DMS53 treated with DMSO at 0.1 percent for 48 hours (cell line): ENCODE results near the gene SORCS2.
A peak's percentile ranks its signal among the peaks of the same experiment; 100 is the strongest.

ENCODE experiments used
- DNase-seq: peaks from one replicate; lab custom pipeline; 2025; ENCODE audit not compliant: unreplicated experiment; lab: John Stamatoyannopoulos, UW

SORCS2 gene

DNA sequence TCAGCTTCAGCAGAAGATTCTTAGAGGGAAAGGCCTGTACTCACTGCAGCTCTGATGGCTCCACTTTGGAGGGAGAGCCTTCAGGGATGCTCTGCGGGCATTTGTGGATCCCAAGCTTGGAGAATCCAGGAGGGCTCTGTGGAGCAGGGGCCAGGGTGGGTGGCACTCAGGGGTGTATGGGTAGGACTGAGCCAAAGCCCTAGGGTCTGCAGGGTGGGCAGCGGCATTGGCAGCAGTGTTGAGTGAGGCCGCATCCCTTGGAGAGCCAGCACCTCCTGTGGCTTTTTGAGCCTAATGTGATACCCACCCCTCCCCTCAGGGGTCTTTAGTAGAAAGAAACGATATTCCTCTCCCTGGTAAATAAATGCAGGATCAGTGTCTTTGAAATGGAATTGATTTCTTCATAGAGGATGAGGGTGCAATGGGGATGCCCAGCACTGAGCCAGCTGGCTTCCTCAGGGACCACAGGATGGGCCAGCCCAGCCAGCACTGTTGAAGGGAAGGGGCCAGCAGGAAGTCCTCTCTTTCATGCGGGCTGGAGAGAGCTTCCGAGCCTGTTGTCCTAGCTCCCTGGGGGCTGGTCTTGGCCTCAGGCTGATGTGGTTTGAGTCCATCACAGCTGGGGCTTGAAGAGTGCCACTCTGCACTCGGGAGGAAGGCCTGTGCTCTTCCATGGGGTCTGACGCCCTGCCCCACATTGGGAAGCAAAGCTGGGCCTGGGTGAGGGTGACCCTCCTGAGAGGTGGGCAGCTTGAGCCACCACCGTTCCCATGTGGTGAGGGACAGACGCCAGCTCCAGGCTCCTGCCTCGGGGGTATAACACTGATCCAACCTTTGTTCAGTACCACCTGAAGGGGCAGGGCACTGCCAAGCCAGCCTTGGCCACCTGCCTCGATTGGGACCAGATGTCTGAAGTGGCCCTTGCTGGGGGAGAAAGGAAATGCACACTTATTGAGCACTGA is 192.9 kb downstream of the SORCS2 start:
- DNase-seq: no peak

GRCh38 chr4:7387925-7388324 is 195.6 kb downstream of the SORCS2 start:
- DNase-seq: no peak

GRCh38 chr4:7388627-7389026 is 196.3 kb downstream of the SORCS2 start:
- no peak for DNase-seq

DNA sequence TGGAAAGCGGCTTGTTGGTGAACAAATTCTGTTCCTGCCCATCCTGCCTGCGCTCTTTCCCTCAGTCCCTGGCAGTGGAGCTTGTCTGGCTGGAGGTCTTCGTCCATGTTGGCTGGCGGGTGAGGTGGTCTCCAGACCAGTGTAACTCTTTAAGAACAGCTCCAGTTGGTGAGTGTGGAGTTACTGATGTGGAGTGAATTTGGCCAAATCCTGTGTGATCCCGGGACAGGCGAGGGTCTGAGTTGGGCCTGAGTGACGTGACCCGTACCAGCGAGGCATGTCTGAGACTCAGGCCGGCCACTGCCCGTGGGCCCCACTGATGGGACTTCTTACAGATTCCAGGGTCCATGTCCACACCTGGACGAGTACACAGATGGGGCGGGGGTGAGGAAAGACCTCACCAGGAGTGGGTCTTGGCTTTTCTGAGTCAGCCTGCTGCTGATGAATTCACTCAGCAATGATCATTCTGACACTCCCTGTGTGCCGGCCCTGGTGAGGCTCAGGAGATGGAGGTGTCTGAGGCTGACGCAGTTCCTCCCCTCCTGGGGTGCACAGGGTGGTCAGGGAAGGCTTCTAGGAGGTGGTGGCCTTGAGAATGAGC is 196.9 kb downstream of the SORCS2 start:
- DNase-seq: no peak

- no peak for DNase-seq
Measured at GRCh38 chr4:7389719-7390118, 197.4 kb downstream of the SORCS2 start.

- no peak for DNase-seq
Measured at GRCh38 chr4:7390336-7390735, 198.0 kb downstream of the SORCS2 start.

DNA sequence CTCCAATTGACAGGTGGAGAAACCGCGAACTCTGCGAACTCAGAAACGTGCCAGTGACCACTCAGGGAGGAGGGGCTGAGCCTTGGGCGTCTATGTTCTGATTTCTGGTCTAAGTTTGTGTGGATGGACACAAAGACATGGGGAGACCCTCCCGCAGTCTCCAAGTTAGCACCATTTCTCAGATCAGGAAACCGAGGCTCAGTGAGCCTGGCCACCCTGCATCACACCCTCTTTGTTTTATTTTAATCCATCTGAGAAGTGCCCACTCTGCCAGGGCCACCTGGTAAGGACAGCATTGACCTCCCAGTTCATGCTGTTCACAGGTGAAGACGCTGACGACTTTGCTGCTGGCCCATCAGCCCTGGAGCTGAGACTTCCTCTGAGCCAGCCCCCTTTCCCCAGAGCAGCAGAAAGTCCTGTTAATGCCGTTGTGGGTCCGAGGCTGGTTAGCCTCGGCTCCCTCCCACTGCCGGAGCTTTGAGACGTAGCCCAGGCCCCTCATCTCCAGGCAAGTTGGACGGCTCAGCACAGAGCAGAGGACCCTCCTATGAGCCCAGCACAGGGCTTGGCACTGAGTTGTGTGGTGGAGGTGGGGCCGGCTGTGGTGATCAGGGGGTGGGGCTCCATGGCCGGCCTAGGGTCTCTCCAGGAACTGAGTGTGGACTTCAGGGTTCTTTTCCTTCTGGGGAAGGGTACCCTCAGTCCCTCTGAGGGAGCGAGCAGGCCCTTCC is 198.7 kb downstream of the SORCS2 start:
- no peak for DNase-seq

- DNase-seq: no peak
Measured at GRCh38 chr4:7391637-7392437, 199.5 kb downstream of the SORCS2 start.

GRCh38 chr4:7392438-7393421 is 200.4 kb downstream of the SORCS2 start:
- no peak for DNase-seq

- no peak for DNase-seq
Measured at GRCh38 chr4:7393601-7394575, 201.6 kb downstream of the SORCS2 start.

DNA sequence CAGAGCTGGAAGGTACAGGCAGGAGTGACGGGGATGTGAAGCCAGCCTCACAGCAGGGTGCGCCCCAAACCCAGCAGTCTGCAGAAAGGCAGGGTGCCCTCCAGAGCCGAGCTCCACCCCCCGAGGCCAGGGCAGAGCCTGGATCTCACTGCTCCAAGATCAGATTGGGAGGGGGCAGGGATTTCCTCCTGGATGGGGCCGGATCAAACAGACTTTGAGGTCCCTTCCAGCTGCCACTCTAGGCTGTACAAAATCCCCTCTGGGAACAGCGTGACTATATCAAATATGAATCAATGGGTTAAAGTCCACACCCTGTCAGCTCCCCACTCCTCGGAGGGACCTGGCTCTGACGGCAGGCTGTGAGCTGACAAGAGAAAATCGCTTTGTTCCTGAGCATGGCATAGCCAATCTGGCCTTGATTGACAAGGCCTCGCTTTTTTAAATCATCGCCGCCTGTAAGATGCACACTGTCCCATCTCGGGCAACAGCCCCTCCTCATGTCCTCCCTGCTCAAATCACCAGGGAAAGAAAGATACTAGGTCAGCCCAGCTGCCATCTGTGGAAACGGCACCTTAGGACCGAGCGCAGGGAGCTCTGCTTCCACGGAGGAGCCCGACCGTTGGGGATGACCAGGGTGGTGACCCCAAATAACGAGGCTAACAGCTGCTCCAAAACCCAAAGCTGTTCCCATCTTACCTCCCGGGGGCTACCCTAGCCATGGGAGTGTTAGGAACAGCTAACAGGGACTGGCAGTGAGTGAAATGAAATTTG is 202.5 kb downstream of the SORCS2 start:
- DNase-seq: no peak

GRCh38 chr4:7395645-7396044 is 203.3 kb downstream of the SORCS2 start:
- DNase-seq: no peak

GRCh38 chr4:7396186-7396910 is 204.0 kb downstream of the SORCS2 start:
- no peak for DNase-seq

DNA sequence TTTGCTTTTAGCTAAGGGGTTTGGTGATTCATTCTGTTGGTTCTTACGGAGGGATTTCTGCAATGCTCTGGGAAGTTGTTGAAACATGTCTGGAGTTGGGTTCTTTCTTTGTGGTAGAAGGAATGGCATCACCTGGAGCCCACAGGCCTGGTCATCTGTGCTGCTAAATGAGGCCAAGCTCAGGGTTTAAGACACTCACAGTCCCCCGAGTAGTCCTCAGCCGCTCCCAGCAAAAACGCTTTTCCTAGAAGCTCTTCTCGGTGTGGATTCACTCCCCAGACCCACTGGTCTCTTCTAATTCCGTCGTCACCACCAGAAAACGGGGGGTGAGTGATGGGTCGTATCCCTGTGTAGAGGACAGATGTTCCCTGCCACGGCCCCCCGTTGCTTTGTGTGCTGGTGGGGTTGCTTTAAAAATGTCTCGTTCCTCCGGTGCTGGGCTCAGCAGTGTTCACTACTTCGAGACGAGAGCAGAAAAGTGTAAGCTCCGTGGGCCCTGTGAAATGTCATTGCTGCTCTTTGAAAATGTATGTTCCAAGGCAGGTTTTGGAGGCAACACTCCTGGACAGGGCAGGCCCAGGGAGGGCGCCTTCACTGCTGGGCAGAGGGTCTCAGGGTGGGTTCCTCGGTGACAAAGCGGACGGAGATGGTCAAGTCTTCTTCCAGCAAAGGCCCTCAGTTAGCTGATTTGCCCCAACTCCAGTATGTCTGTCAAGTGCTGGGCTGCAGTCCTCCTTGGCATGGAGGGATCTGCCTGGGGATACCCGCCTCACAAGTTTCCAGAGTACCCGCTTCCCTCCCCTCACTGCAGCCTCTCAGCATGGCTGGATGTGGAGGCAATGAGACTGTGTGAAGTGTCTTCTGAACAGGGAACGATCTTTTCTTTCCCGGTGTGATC is 205.1 kb downstream of the SORCS2 start:
- DNase-seq: no peak

DNA sequence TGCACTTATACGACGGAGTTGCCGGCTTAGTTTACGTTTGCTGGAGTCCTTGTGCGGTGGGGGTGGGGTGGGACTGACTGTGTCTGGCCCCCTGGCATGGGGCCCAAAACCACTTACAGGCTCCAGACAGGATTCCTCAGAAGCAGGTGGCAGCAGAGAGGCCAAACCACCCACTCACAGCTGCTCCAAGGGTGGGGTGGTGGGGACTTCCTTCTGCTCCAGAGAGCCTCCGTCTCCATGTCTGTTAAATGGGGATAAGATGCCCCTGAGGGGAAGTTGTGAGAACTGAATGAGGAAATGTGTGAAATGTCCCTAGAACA is 205.7 kb downstream of the SORCS2 start:
- DNase-seq: peak; percentile 72

GRCh38 chr4:7398788-7399439 is 206.6 kb downstream of the SORCS2 start:
- DNase-seq: no peak
